GM12873 (cell line): Measurements from ENCODE around the gene VPS13C.
A peak's percentile ranks its signal among the peaks of the same experiment; 100 is the strongest.

Experiments used
- CTCF ChIP-seq: IDR thresholded peaks from 2 replicates; pipeline ENCODE4 v1.5.1; 2012; ENCODE audit warnings: low read depth, mild to moderate bottlenecking, moderate library complexity, low read length, control low read depth; ENCODE audit not compliant: insufficient read depth; ENCODE audit errors: missing control alignments

VPS13C gene

GRCh38 chr15:62060113-62060895, at the start of gene VPS13C:
VPS13C (minus strand) TSS chr15:62060447; CDS start chr15:62060374, 73 bp downstream.
- peak; percentile 85 for TF ChIP-seq CTCF

- TF ChIP-seq CTCF, result no peak
These were observed 49.2 kb upstream of the VPS13C start for GRCh38 chr15:62109437-62109836.

GRCh38 chr15:62108411-62108810, 48.2 kb upstream of the VPS13C start:
- TF ChIP-seq CTCF, result no peak

GRCh38 chr15:62107571-62108121, 47.4 kb upstream of the VPS13C start:
- TF ChIP-seq CTCF, result no peak

- no peak for TF ChIP-seq CTCF
These were observed 45.8 kb upstream of the VPS13C start for GRCh38 chr15:62106096-62106495.

GRCh38 chr15:62105266-62105665, 45.0 kb upstream of the VPS13C start:
- TF ChIP-seq CTCF, result no peak

GRCh38 chr15:62104846-62105245, 44.6 kb upstream of the VPS13C start:
- TF ChIP-seq CTCF, result no peak
